Ovary (tissue), 9 donors: Measurements from ENCODE around the gene WNT7A. TPM values are rescaled to one million over a fixed set of nuclear protein-coding genes. Genes with fewer than 3 reads are reported as not detected.

Experiments used
- DNase-seq, 5 donors: peaks; one replicate each; pipeline ENCODE4 v3.0.0-alpha.2; 2019 to 2020
- H3K27ac ChIP-seq, 2 donors: fragments of 200-600 bp; one replicate each; pipeline versions ENCODE4 v1.5.1 to v1.8.0; 2019 to 2022
- H3K27me3 ChIP-seq: fragments of 200-600 bp; one replicate; pipeline ENCODE4 v1.8.0; 2022
- H3K36me3 ChIP-seq: fragments of 200-600 bp; sonication (generic); one replicate; pipeline ENCODE4 v1.5.1; 2019
- H3K4me1 ChIP-seq: one replicate; pipeline ENCODE4 v1.8.1; 2013; ENCODE audit warnings: mild to moderate bottlenecking, moderate library complexity; ENCODE audit not compliant: insufficient read depth
- H3K4me3 ChIP-seq: fragments of 200-600 bp; sonication (generic); one replicate; pipeline ENCODE4 v1.5.1; 2017
- H3K9me3 ChIP-seq, 2 donors: fragments of 200-600 bp in 1 of 2; sonication (generic) in 1 of 2; one replicate each; pipeline versions ENCODE4 v1.5.1 to v1.8.1; 2013 to 2019; ENCODE audit warnings: mild to moderate bottlenecking in 1 of 2, moderate library complexity in 1 of 2
- EP300 ChIP-seq: sonication (generic); formaldehyde crosslinking; IDR thresholded peaks from one replicate; pipeline ENCODE4 v1.6.1; 2017; ENCODE audit warnings: antibody characterized with exemption
- POLR2A ChIP-seq: fragments of 450-650 bp; IDR thresholded peaks from one replicate; pipeline ENCODE4 v1.6.1; 2017; ENCODE audit warnings: antibody characterized with exemption, mild to moderate bottlenecking, moderate library complexity
- WGBS, 3 donors: extraction: QIAGEN DNeasy Blood & Tissue Kit in 1 of 3; methylation state at CpG; one replicate each; pipeline versions ENCODE4 v1.1.5 to v1.1.7; 2013 to 2017; 5-methylcytosine and 5-hydroxymethylcytosine counted together
- intact Hi-C, 4 donors: fragments of 100-400 bp; cut with DNase I; formaldehyde crosslinking; loops; one replicate each; pipeline versions ENCODE4 v1.11.0 to v1.15.1; 2022 to 2023
- polyA plus RNA-seq, 2 donors: library from polyadenylated mRNA; stranded (reverse); fragments of 200-250 nt in 1 of 2; fragments of 350-450 nt in 1 of 2; fragmentation: Illumina TruSeq in 1 of 2; extraction: RNeasy Lipid Tissue Mini Kit (QIAGEN cat#74804) in 1 of 2; gene quantifications; one replicate each; pipeline ENCODE4 v1.2.3, GENCODE V29; 2013 to 2014
- total RNA-seq, 7 donors: library from RNA; depleted of rRNA in 2 of 7; stranded (reverse); fragments of >200 nt in 2 of 7; fragmentation: NEBNext Ultra II Directional in 3 of 7; extraction: Animal tissue kit (Norgen Biotek cat#: 25700) in 3 of 7; gene quantifications; one replicate each; pipeline versions ENCODE4 v1.1.0 to v1.2.4, GENCODE V29; 2016 to 2023
- TF ChIP-seq, protein P1 (sequence below), 3 donors: fragments of 450-650 bp in 2 of 3; fragments of 200-600 bp in 1 of 3; IDR thresholded peaks; one replicate each; pipeline versions ENCODE4 v1.5.1 to v1.8.0; 2016 to 2022; ENCODE audit warnings: antibody characterized with exemption in 3 of 3, mild to moderate bottlenecking in 1 of 3
- donor health status: DM: no; HTN: no; CAD: no; lungs with moderate emphysema.
- donor health status: DM: no; HTN: no; CAD: no.
- donor health status: Bipolar disorder and iron deficiency.
- donor health status: DM: yes; HTN: yes; CAD: no.
- donor health status: DM: no; HTN: no; CAD: no.
- donor health status: DM: yes; HTN: yes; CAD: no.

Gene WNT7A
- total and polyA plus RNA-seq, 9 donors: 0.22 to 0.83 (median 0.34) TPM; not detected in 6

GRCh38 chr3:13788522-13789424 lies 91.1 kb downstream of the WNT7A start:
- Histone ChIP-seq H3K27ac (no peak overlapping the region), H3K36me3 (no peaks in the 10 kb centered on the region), H3K4me1 (no peaks in the 10 kb centered on the region), H3K27me3 (no peaks in the 10 kb centered on the region), H3K4me3 (no peak overlapping the region), H3K9me3 (no peaks in the 10 kb centered on the region)
- 63 to 76% (median 65%) methylated on average over 9 of the region's 9 CpGs for WGBS, 3 donors
- TF ChIP-seq, protein P1, sequence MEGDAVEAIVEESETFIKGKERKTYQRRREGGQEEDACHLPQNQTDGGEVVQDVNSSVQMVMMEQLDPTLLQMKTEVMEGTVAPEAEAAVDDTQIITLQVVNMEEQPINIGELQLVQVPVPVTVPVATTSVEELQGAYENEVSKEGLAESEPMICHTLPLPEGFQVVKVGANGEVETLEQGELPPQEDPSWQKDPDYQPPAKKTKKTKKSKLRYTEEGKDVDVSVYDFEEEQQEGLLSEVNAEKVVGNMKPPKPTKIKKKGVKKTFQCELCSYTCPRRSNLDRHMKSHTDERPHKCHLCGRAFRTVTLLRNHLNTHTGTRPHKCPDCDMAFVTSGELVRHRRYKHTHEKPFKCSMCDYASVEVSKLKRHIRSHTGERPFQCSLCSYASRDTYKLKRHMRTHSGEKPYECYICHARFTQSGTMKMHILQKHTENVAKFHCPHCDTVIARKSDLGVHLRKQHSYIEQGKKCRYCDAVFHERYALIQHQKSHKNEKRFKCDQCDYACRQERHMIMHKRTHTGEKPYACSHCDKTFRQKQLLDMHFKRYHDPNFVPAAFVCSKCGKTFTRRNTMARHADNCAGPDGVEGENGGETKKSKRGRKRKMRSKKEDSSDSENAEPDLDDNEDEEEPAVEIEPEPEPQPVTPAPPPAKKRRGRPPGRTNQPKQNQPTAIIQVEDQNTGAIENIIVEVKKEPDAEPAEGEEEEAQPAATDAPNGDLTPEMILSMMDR (IDR thresholded peaks at IDR 0.05): no peak
- no peak for TF ChIP-seq POLR2A
- TF ChIP-seq EP300: no peak
- intact Hi-C loops: no loop called here
- DNase-seq: no peak

DNA sequence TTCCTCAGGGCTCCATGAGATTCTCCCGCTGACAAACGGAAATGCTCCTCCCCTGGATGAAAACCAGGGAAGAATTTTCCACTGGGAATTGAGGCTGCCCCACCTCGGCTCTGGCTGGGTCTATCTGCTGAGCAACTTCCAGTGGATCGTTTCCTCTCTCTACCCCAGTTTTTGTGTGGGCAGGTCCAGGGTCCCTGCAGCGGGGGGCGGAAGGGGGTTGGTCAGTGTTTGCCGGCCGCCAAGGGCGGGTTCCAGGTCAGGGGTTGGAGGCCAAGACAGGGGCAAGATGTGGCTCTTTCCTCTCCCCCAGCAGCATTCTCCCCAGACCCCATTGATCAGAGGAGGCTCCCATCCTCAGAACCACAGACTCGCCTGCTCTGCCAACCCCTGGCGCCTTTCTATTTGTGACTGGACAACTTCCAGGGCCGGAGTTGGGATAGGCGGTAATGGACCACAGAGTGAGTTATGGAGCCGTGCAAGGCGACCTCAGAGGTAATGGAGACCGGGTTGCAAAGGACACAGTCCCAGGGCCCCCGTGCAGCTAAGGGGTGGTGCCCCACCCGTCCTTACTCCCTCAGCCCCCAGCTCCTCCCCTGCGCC lies 92.2 kb downstream of the WNT7A start:
- 38 to 45% (median 39%) methylated on average over 19 of the region's 19 CpGs for WGBS, 3 donors
- no peaks in the 10 kb centered on the region for H3K27me3 ChIP-seq
- no peak overlapping the region for H3K4me3 ChIP-seq
- no peak for DNase-seq
- no peaks in the 10 kb centered on the region for H3K36me3 ChIP-seq
- intact Hi-C loops: no loop called here
- H3K4me1 ChIP-seq: no peaks in the 10 kb centered on the region
- TF ChIP-seq POLR2A: no peak
- no peak for TF ChIP-seq EP300
- TF ChIP-seq, protein P1 (IDR thresholded peaks at IDR 0.05): no peak
- H3K9me3 ChIP-seq: no peaks in the 10 kb centered on the region
- no peak overlapping the region for H3K27ac ChIP-seq

DNA sequence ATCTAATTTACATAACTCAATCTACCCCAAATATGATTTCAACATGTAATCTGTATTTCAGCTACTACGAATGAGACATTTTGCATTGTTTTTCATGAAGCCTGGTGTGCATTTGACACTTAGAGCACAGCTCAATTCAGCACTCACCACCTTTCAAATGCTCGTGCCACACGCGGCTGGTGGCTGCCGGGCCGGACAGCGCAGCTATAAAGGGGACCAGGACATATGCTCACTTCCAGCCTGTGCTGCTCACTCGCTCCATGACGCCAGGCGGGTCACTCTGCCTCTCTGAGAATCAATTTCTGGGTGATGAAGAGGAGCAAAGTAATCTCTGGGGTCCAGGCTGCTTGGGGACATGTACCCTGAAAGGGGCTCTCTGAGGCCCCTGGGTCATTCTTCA lies 93.1 kb downstream of the WNT7A start:
- no peaks in the 10 kb centered on the region for H3K36me3 ChIP-seq
- H3K4me3 ChIP-seq: no peak overlapping the region
- no peak for TF ChIP-seq EP300
- TF ChIP-seq, protein P1 (IDR thresholded peaks at IDR 0.05): no peak
- no peak for TF ChIP-seq POLR2A
- WGBS, 3 donors: 80 to 90% (median 81%) methylated on average over 10 of the region's 10 CpGs
- no peak for DNase-seq
- no peaks in the 10 kb centered on the region for H3K4me1 ChIP-seq
- no peaks in the 10 kb centered on the region for H3K9me3 ChIP-seq
- H3K27ac ChIP-seq: no peak overlapping the region
- H3K27me3 ChIP-seq: no peaks in the 10 kb centered on the region
- intact Hi-C loops: no loop called here

- WGBS, 3 donors: 67 to 74% (median 73%) methylated on average over 13 of the region's 13 CpGs
- Histone ChIP-seq H3K4me3 (no peak overlapping the region), H3K27ac (no peak overlapping the region), H3K9me3 (no peaks in the 10 kb centered on the region), H3K36me3 (no peaks in the 10 kb centered on the region), H3K4me1 (no peaks in the 10 kb centered on the region), H3K27me3 (no peaks in the 10 kb centered on the region)
- DNase-seq: no peak
- intact Hi-C loops: no loop called here
- TF ChIP-seq EP300 (no peak), POLR2A (no peak)
- TF ChIP-seq, protein P1 (IDR thresholded peaks at IDR 0.05): no peak
These were observed 93.9 kb downstream of the WNT7A start for GRCh38 chr3:13785853-13786436.
